ENCODE data around the gene CTNNBL1.

Gene CTNNBL1

DNA sequence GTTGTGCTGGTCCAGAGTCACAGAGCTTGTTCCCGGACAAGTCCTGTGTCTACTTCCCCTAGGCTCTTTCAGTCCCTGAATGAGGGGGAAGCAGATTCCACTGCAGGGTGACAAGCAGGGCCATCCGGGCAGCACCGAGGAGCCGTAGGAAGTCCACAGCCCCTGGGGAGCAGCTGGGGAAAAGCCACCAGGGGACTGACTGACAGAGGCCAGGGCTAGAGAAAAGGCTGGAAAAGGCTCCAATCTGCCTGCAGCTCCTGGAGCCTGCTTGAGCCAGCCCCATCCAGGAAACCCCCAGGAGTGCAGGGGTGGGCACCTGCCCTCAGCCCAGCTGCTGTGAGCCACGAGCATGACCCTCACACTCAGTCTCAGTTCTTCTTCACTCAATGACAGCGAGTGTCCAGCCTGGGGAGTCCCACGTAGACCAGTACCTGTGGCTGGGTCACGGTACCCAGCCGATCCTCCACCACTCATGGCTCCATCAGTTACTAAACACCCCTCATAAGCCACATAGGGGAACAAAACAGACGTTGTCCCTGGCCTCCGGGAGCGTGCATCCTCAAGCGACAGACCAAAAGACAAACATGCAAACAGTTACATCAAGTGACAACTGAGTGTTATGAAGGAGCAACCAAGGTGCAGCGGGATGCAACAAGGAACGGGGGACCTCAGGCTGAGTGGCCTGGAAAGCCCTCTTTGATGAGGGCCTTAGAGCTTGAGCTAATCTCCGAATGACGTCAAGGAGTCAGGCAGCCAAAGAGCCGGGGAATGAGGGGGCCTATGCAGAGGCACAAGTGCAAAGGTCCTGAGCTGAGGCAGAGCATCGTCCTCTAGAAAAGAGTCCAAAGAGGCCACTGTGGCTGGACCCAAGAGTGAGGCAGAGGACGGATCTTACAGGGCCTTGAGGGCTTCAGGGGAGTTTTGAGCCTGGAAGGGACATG, 184.3 kb downstream of the CTNNBL1 start:
- Mint-ChIP-seq H3K27ac (no peak overlapping the region), H3K4me3 (no peak overlapping the region), H3K27me3 (no peaks in the 10 kb centered on the region), H3K4me1 (ENCODE audit: low read depth) (no peaks in the 10 kb centered on the region), H3K36me3 (ENCODE audit: low read depth) (peaks cover 16% of the 10 kb centered on the region), H3K9me3 (no peaks in the 10 kb centered on the region)
- no peak for DNase-seq

DNA sequence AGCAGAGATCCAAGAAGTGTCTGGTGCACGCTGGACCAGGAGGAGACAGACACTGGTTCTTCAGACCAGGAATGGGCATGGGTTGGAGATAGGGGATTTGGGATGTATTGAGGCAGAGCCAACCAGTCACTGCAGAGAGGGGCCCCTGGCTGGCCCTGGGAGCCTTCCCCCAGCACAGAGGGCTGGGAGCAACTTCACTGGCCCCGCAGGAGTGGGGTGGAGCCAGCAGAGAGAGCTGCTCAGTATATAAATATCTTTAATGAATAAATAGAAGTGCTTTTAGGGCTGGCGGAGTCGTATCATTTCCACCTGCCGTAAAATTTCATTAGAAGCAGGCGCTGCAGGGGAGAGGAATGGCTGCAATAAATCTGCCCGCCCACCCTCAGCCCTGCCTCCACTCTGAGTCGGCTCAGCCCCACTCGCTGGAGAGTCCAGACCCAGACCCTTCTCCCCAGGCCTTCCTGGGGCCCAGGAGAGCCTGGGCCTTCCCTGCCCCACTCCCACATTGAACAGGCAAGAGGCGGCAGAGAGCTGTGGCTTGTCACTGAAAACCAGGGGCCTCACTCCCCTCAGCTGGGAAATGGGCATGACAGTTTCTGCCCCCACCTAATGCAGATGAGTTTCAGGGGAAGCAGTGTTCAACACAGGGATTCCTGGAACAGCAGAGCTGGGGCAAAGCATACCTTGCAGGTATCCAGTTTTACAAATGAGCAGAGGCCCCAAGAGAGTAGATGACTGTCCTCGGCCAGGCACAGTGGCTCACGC, 185.2 kb downstream of the CTNNBL1 start:
- H3K4me3 Mint-ChIP-seq = no peak overlapping the region
- no peak overlapping the region for H3K27ac Mint-ChIP-seq
- H3K4me1 Mint-ChIP-seq (ENCODE audit: low read depth) = no peaks in the 10 kb centered on the region
- peaks cover 7% of the 10 kb centered on the region for H3K36me3 Mint-ChIP-seq (ENCODE audit: low read depth)
- no peaks in the 10 kb centered on the region for H3K27me3 Mint-ChIP-seq
- DNase-seq = no peak
- no peaks in the 10 kb centered on the region for H3K9me3 Mint-ChIP-seq

GRCh38 chr20:37879843-37880242, 186.0 kb downstream of the CTNNBL1 start:
- H3K4me1 Mint-ChIP-seq (ENCODE audit: low read depth) = no peaks in the 10 kb centered on the region
- no peak overlapping the region for H3K4me3 Mint-ChIP-seq
- H3K9me3 Mint-ChIP-seq = no peaks in the 10 kb centered on the region
- H3K27ac Mint-ChIP-seq = no peak overlapping the region
- no peaks in the 10 kb centered on the region for H3K27me3 Mint-ChIP-seq
- H3K36me3 Mint-ChIP-seq (ENCODE audit: low read depth) = no peaks in the 10 kb centered on the region
- DNase-seq = no peak

DNA sequence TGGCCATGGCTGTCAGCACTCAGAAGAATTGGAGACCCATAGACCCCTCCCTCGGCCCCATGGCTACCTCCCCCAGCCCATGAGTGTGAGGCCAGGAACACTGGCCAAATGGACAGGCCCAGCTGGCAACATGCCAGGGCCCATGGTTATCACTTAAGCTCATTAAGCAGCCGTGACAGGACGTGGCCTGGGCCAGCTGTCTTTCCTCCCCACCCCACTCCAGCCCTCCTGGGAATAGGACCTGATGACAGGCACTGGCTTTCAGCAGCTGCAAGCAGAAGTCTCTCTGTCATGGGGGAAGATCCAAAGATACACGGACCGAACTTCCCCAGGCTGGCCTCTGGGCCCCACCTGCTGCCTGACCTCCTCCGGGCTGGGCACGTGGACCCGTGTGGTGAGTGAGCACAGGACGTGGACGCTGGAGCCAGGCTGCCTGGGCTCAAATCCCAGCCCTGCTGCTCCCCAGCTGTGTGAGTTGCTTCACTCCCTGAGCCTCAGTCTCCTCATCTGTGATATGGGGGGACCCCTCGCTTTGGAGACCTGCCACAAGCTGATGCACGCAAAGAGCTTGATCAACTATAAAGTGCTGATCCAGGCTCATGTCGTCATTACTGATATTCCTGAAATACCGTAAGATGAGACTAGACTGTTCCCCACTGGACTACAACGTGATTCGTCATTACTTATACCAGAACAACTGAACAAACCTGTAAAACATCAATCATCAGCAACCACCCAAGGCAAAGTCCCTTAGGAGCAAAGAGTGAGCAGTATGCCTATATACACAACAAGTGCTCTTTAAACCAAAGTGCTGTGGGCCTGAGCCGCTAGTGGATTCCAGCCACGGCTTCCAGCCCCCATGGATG, 187.1 kb downstream of the CTNNBL1 start:
- H3K4me1 Mint-ChIP-seq (ENCODE audit: low read depth) = no peaks in the 10 kb centered on the region
- H3K9me3 Mint-ChIP-seq = no peaks in the 10 kb centered on the region
- no peak overlapping the region for H3K4me3 Mint-ChIP-seq
- no peaks in the 10 kb centered on the region for H3K27me3 Mint-ChIP-seq
- H3K27ac Mint-ChIP-seq = no peak overlapping the region
- no peak for DNase-seq
- H3K36me3 Mint-ChIP-seq (ENCODE audit: low read depth) = no peaks in the 10 kb centered on the region

DNA sequence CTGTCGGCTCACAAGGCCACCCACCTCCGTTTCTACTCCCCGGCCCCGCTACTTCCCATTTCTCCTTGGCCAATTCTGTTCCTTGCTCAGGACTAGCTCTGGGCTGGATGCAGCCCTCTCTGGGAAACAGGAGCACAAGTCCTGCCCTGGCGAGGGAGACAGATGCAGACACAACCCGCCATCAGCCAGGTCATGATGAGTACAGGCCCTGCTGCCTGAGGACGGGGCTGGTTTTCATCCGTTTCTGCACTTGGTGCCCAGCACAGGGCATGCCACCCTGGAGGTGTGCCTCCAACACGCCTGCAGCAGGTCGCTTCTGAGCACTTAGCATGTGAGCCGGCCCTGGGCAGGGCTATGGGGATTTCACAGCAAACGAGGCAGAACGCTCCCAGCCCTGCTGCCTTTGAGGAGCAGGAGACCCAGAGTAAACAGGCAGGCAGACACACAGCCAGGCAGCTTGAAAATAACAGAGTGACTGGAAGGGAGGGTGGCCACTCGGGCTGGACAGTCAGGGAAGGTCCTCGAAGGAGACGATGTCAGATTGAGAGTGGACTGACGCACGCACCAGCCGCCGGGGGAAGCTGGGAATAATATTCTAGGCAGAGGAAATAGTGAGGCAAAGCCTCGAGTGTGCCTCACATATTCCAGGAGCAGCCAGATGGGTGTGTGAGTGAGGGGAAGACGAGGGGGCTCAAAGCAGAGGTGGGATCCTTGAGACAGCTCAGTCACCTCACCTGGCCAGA, 187.9 kb downstream of the CTNNBL1 start:
- H3K27me3 Mint-ChIP-seq = no peaks in the 10 kb centered on the region
- H3K4me1 Mint-ChIP-seq (ENCODE audit: low read depth) = no peaks in the 10 kb centered on the region
- H3K4me3 Mint-ChIP-seq = no peak overlapping the region
- no peaks in the 10 kb centered on the region for H3K9me3 Mint-ChIP-seq
- H3K27ac Mint-ChIP-seq = no peak overlapping the region
- DNase-seq = no peak
- H3K36me3 Mint-ChIP-seq (ENCODE audit: low read depth) = no peaks in the 10 kb centered on the region

GRCh38 chr20:37882961-37883712, 189.3 kb downstream of the CTNNBL1 start:
- Mint-ChIP-seq H3K27me3 (no peaks in the 10 kb centered on the region), H3K9me3 (no peaks in the 10 kb centered on the region), H3K4me1 (ENCODE audit: low read depth) (no peaks in the 10 kb centered on the region), H3K27ac (no peak overlapping the region), H3K4me3 (no peak overlapping the region), H3K36me3 (ENCODE audit: low read depth) (no peaks in the 10 kb centered on the region)
- DNase-seq = no peak

- no peaks in the 10 kb centered on the region for H3K27me3 Mint-ChIP-seq
- H3K27ac Mint-ChIP-seq = no peak overlapping the region
- no peaks in the 10 kb centered on the region for H3K9me3 Mint-ChIP-seq
- no peak overlapping the region for H3K4me3 Mint-ChIP-seq
- H3K36me3 Mint-ChIP-seq (ENCODE audit: low read depth) = no peaks in the 10 kb centered on the region
- no peak for DNase-seq
- no peaks in the 10 kb centered on the region for H3K4me1 Mint-ChIP-seq (ENCODE audit: low read depth)
Observed at GRCh38 chr20:37885042-37885441, 191.2 kb downstream of the CTNNBL1 start.

- Mint-ChIP-seq H3K36me3 (ENCODE audit: low read depth) (no peaks in the 10 kb centered on the region), H3K27ac (no peak overlapping the region), H3K9me3 (no peaks in the 10 kb centered on the region), H3K27me3 (no peaks in the 10 kb centered on the region), H3K4me1 (ENCODE audit: low read depth) (no peaks in the 10 kb centered on the region), H3K4me3 (no peak overlapping the region)
- DNase-seq = no peak
Observed at GRCh38 chr20:37885593-37886503, 192.0 kb downstream of the CTNNBL1 start.

DNA sequence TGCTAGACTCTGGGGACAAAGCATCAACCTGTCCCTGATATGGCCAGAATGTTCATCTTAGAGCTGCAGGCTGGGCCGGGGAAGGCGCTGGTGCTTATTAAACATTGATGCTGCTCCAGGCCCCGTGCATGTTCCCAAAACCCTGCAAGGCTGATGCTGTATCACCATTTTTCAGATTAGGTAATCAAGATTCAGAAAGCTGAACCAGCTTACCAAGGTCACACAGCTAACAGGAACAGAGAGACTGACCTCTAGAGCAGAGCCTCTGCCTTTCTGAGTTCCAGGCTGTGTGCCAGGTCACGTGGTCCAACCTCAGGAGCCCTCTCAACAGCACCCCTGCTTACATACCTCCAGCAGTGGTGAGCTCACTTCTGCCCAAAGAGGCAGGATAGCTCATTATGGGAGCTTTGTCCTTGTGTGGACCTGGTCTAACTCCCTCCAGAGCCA, 193.0 kb downstream of the CTNNBL1 start:
- DNase-seq = no peak
- H3K36me3 Mint-ChIP-seq (ENCODE audit: low read depth) = no peaks in the 10 kb centered on the region
- no peaks in the 10 kb centered on the region for H3K4me1 Mint-ChIP-seq (ENCODE audit: low read depth)
- no peaks in the 10 kb centered on the region for H3K27me3 Mint-ChIP-seq
- no peak overlapping the region for H3K27ac Mint-ChIP-seq
- H3K4me3 Mint-ChIP-seq = no peak overlapping the region
- no peaks in the 10 kb centered on the region for H3K9me3 Mint-ChIP-seq

GRCh38 chr20:37888641-37889040, 194.8 kb downstream of the CTNNBL1 start:
- Mint-ChIP-seq H3K27me3 (no peaks in the 10 kb centered on the region), H3K4me3 (no peak overlapping the region), H3K27ac (no peak overlapping the region), H3K4me1 (ENCODE audit: low read depth) (no peaks in the 10 kb centered on the region), H3K9me3 (no peaks in the 10 kb centered on the region), H3K36me3 (ENCODE audit: low read depth) (no peaks in the 10 kb centered on the region)
- DNase-seq = no peak

DNA sequence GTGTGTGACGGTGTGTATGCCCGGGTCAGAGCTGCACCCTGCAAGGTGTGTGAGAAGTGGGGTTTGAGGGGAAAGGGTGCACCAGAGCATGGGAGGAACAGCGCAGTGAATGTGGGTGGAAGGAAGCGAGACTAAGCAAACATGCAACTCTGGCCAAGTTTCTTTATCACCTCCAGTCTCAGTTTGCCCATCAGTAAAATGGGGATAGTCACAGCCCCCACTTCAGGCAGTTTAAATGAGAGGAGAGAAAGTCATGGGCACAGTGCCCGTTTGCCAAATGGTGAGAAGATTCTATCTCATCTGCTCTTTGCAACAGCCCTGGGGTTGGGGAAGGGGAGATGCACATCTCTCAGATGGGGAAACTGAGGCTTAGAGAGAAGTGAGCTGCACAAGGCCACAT, 196.3 kb downstream of the CTNNBL1 start:
- Mint-ChIP-seq H3K4me3 (no peak overlapping the region), H3K4me1 (ENCODE audit: low read depth) (no peaks in the 10 kb centered on the region), H3K9me3 (no peaks in the 10 kb centered on the region), H3K27me3 (no peaks in the 10 kb centered on the region), H3K27ac (no peak overlapping the region), H3K36me3 (ENCODE audit: low read depth) (no peaks in the 10 kb centered on the region)
- DNase-seq = no peak

GRCh38 chr20:37890643-37891042, 196.8 kb downstream of the CTNNBL1 start:
- no peaks in the 10 kb centered on the region for H3K4me1 Mint-ChIP-seq (ENCODE audit: low read depth)
- H3K9me3 Mint-ChIP-seq = no peaks in the 10 kb centered on the region
- no peak for DNase-seq
- no peaks in the 10 kb centered on the region for H3K27me3 Mint-ChIP-seq
- no peak overlapping the region for H3K27ac Mint-ChIP-seq
- H3K4me3 Mint-ChIP-seq = no peak overlapping the region
- H3K36me3 Mint-ChIP-seq (ENCODE audit: low read depth) = no peaks in the 10 kb centered on the region
